ENCODE results near the gene ADAM12. TPM values are rescaled to one million over a fixed set of nuclear protein-coding genes. Genes with fewer than 3 reads are reported as not detected.

Gene ADAM12
- polyA plus RNA-seq, 1 donor, result 2.2 TPM

- H3K4me1 ChIP-seq (ENCODE audit: control insufficient read depth, insufficient read depth, low read length), result no peaks in the 10 kb centered on the region
- no peak for DNase-seq
- no peaks in the 10 kb centered on the region for H3K27me3 ChIP-seq (ENCODE audit: control insufficient read depth, insufficient read depth, low read length)
- 100% methylated on average over 1 of the region's 6 CpGs for WGBS (ENCODE audit: insufficient coverage, low lambda C conversion rate)
- no peak overlapping the region for H3K4me3 ChIP-seq (ENCODE audit: low read length)
- H3K36me3 ChIP-seq (ENCODE audit: control insufficient read depth, insufficient read depth, low read length), result no peaks in the 10 kb centered on the region
- H3K9me3 ChIP-seq (ENCODE audit: control insufficient read depth, low read depth, low read length), result no peaks in the 10 kb centered on the region
- H3K27ac ChIP-seq (ENCODE audit: low read length), result no peak overlapping the region
Measured at GRCh38 chr10:126423732-126424491, 35.6 kb upstream of the ADAM12 start.

- DNase-seq, result no peak
- Histone ChIP-seq H3K4me1 (ENCODE audit: control insufficient read depth, insufficient read depth, low read length) (no peaks in the 10 kb centered on the region), H3K27ac (ENCODE audit: low read length) (no peak overlapping the region), H3K27me3 (ENCODE audit: control insufficient read depth, insufficient read depth, low read length) (no peaks in the 10 kb centered on the region), H3K4me3 (ENCODE audit: low read length) (no peak overlapping the region), H3K36me3 (ENCODE audit: control insufficient read depth, insufficient read depth, low read length) (no peaks in the 10 kb centered on the region), H3K9me3 (ENCODE audit: control insufficient read depth, low read depth, low read length) (no peaks in the 10 kb centered on the region)
- 100% methylated on average over 1 of the region's 1 CpG for WGBS (ENCODE audit: insufficient coverage, low lambda C conversion rate)
Measured at GRCh38 chr10:126422567-126422966, 34.3 kb upstream of the ADAM12 start.

GRCh38 chr10:126421756-126422256, 33.5 kb upstream of the ADAM12 start:
- DNase-seq, result no peak
- H3K9me3 ChIP-seq (ENCODE audit: control insufficient read depth, low read depth, low read length), result no peaks in the 10 kb centered on the region
- no peak overlapping the region for H3K4me3 ChIP-seq (ENCODE audit: low read length)
- H3K27ac ChIP-seq (ENCODE audit: low read length), result no peak overlapping the region
- no peaks in the 10 kb centered on the region for H3K36me3 ChIP-seq (ENCODE audit: control insufficient read depth, insufficient read depth, low read length)
- H3K4me1 ChIP-seq (ENCODE audit: control insufficient read depth, insufficient read depth, low read length), result no peaks in the 10 kb centered on the region
- WGBS (ENCODE audit: insufficient coverage, low lambda C conversion rate), result no CpG with 5 or more reads among the region's 10 CpGs
- H3K27me3 ChIP-seq (ENCODE audit: control insufficient read depth, insufficient read depth, low read length), result no peaks in the 10 kb centered on the region

GRCh38 chr10:126420567-126421300, 32.5 kb upstream of the ADAM12 start:
- 53% methylated on average over 2 of the region's 12 CpGs for WGBS (ENCODE audit: insufficient coverage, low lambda C conversion rate)

GRCh38 chr10:126417220-126417825, 29.0 kb upstream of the ADAM12 start:
- H3K27me3 ChIP-seq (ENCODE audit: control insufficient read depth, insufficient read depth, low read length), result no peaks in the 10 kb centered on the region
- no peaks in the 10 kb centered on the region for H3K4me1 ChIP-seq (ENCODE audit: control insufficient read depth, insufficient read depth, low read length)

More at GRCh38 chr10:126420567-126421300, 32.5 kb upstream of the ADAM12 start:
- Histone ChIP-seq H3K27ac (ENCODE audit: low read length) (no peak overlapping the region), H3K36me3 (ENCODE audit: control insufficient read depth, insufficient read depth, low read length) (no peaks in the 10 kb centered on the region), H3K4me3 (ENCODE audit: low read length) (no peak overlapping the region), H3K4me1 (ENCODE audit: control insufficient read depth, insufficient read depth, low read length) (no peaks in the 10 kb centered on the region), H3K9me3 (ENCODE audit: control insufficient read depth, low read depth, low read length) (no peaks in the 10 kb centered on the region), H3K27me3 (ENCODE audit: control insufficient read depth, insufficient read depth, low read length) (no peaks in the 10 kb centered on the region)
- no peak for DNase-seq

GRCh38 chr10:126409821-126410220, 21.5 kb upstream of the ADAM12 start:
- Histone ChIP-seq H3K9me3 (ENCODE audit: control insufficient read depth, low read depth, low read length) (no peaks in the 10 kb centered on the region), H3K27ac (ENCODE audit: low read length) (no peak overlapping the region), H3K36me3 (ENCODE audit: control insufficient read depth, insufficient read depth, low read length) (no peaks in the 10 kb centered on the region), H3K27me3 (ENCODE audit: control insufficient read depth, insufficient read depth, low read length) (no peaks in the 10 kb centered on the region), H3K4me1 (ENCODE audit: control insufficient read depth, insufficient read depth, low read length) (no peaks in the 10 kb centered on the region), H3K4me3 (ENCODE audit: low read length) (no peak overlapping the region)
- no peak for DNase-seq
- WGBS (ENCODE audit: insufficient coverage, low lambda C conversion rate), result no CpG with 5 or more reads among the region's 6 CpGs

More at GRCh38 chr10:126417220-126417825, 29.0 kb upstream of the ADAM12 start:
- no peak for DNase-seq
- no CpG with 5 or more reads among the region's 4 CpGs for WGBS (ENCODE audit: insufficient coverage, low lambda C conversion rate)
- Histone ChIP-seq H3K27ac (ENCODE audit: low read length) (no peak overlapping the region), H3K9me3 (ENCODE audit: control insufficient read depth, low read depth, low read length) (no peaks in the 10 kb centered on the region), H3K36me3 (ENCODE audit: control insufficient read depth, insufficient read depth, low read length) (no peaks in the 10 kb centered on the region), H3K4me3 (ENCODE audit: low read length) (no peak overlapping the region)

GRCh38 chr10:126408953-126409641, 20.8 kb upstream of the ADAM12 start:
- H3K9me3 ChIP-seq (ENCODE audit: control insufficient read depth, low read depth, low read length), result no peaks in the 10 kb centered on the region
- H3K27ac ChIP-seq (ENCODE audit: low read length), result no peak overlapping the region
- H3K4me3 ChIP-seq (ENCODE audit: low read length), result no peak overlapping the region
- no peaks in the 10 kb centered on the region for H3K36me3 ChIP-seq (ENCODE audit: control insufficient read depth, insufficient read depth, low read length)
- H3K4me1 ChIP-seq (ENCODE audit: control insufficient read depth, insufficient read depth, low read length), result no peaks in the 10 kb centered on the region
- no peak for DNase-seq
- no CpG with 5 or more reads among the region's 11 CpGs for WGBS (ENCODE audit: insufficient coverage, low lambda C conversion rate)
- H3K27me3 ChIP-seq (ENCODE audit: control insufficient read depth, insufficient read depth, low read length), result no peaks in the 10 kb centered on the region

- DNase-seq, result no peak
- H3K4me3 ChIP-seq (ENCODE audit: low read length), result no peak overlapping the region
- WGBS (ENCODE audit: insufficient coverage, low lambda C conversion rate), result no CpG with 5 or more reads among the region's 2 CpGs
- H3K27me3 ChIP-seq (ENCODE audit: control insufficient read depth, insufficient read depth, low read length), result peaks cover 3% of the 10 kb centered on the region
- no peaks in the 10 kb centered on the region for H3K4me1 ChIP-seq (ENCODE audit: control insufficient read depth, insufficient read depth, low read length)
- H3K36me3 ChIP-seq (ENCODE audit: control insufficient read depth, insufficient read depth, low read length), result no peaks in the 10 kb centered on the region
- no peak overlapping the region for H3K27ac ChIP-seq (ENCODE audit: low read length)
- no peaks in the 10 kb centered on the region for H3K9me3 ChIP-seq (ENCODE audit: control insufficient read depth, low read depth, low read length)
Measured at GRCh38 chr10:126407831-126408230, 19.6 kb upstream of the ADAM12 start.

GRCh38 chr10:126405239-126405775, 17.0 kb upstream of the ADAM12 start:
- peaks cover 6% of the 10 kb centered on the region for H3K27me3 ChIP-seq (ENCODE audit: control insufficient read depth, insufficient read depth, low read length)
- H3K9me3 ChIP-seq (ENCODE audit: control insufficient read depth, low read depth, low read length), result no peaks in the 10 kb centered on the region
- no peaks in the 10 kb centered on the region for H3K4me1 ChIP-seq (ENCODE audit: control insufficient read depth, insufficient read depth, low read length)
- no CpG with 5 or more reads among the region's 6 CpGs for WGBS (ENCODE audit: insufficient coverage, low lambda C conversion rate)
- H3K4me3 ChIP-seq (ENCODE audit: low read length), result no peak overlapping the region
- DNase-seq, result no peak
- H3K27ac ChIP-seq (ENCODE audit: low read length), result no peak overlapping the region
- H3K36me3 ChIP-seq (ENCODE audit: control insufficient read depth, insufficient read depth, low read length), result no peaks in the 10 kb centered on the region
